NB4 (cell line): ENCODE results near the gene PHLDB3.

Experiments used
- DNase-seq: peaks from one replicate; pipeline ENCODE4 v3.0.0; 2010; ENCODE audit warnings: low read depth
- H3K4me3 ChIP-seq: one replicate; pipeline ENCODE4 v1.5.1; 2011; ENCODE audit warnings: mild to moderate bottlenecking, low read depth, low read length, moderate library complexity
- CTCF ChIP-seq: IDR thresholded peaks from one replicate; pipeline ENCODE4 v1.5.1; 2012; ENCODE audit warnings: low read depth, low read length
- MAX ChIP-seq: IDR thresholded peaks from 2 replicates; pipeline ENCODE4 v1.6.1; 2011; ENCODE audit warnings: low read depth, low read length
- MYC ChIP-seq: IDR thresholded peaks from 2 replicates; pipeline ENCODE4 v1.6.1; 2011; ENCODE audit warnings: low read depth, low read length
- POLR2A ChIP-seq: IDR thresholded peaks from 2 replicates; pipeline ENCODE4 v1.6.1; 2011; ENCODE audit warnings: mild to moderate bottlenecking; ENCODE audit not compliant: insufficient read length; ENCODE audit errors: extremely low read depth

PHLDB3 gene

GRCh38 chr19:43479961-43480561 lies 24.5 kb downstream of the PHLDB3 start:
- TF ChIP-seq CTCF (no peak), MYC (no peak), MAX (no peak), POLR2A (no peak)
- no peak for DNase-seq
- no peak overlapping the region for H3K4me3 ChIP-seq

GRCh38 chr19:43479226-43479625 lies 25.3 kb downstream of the PHLDB3 start:
- no peak for DNase-seq
- TF ChIP-seq CTCF (no peak), MYC (no peak), POLR2A (no peak), MAX (no peak)
- no peak overlapping the region for H3K4me3 ChIP-seq

- no peak overlapping the region for H3K4me3 ChIP-seq
- TF ChIP-seq POLR2A (no peak), CTCF (no peak), MYC (no peak), MAX (no peak)
- no peak for DNase-seq
Measured at GRCh38 chr19:43478323-43478722, 26.2 kb downstream of the PHLDB3 start.

GRCh38 chr19:43476606-43477005 lies 27.9 kb downstream of the PHLDB3 start:
- no peak for DNase-seq
- no peak overlapping the region for H3K4me3 ChIP-seq

GRCh38 chr19:43474986-43475705 lies 29.4 kb downstream of the PHLDB3 start:
- TF ChIP-seq CTCF (no peak), POLR2A (no peak), MYC (no peak), MAX (no peak)
- peak; percentile 74 for DNase-seq
- no peak overlapping the region for H3K4me3 ChIP-seq

More at GRCh38 chr19:43476606-43477005, 27.9 kb downstream of the PHLDB3 start:
- no peak for TF ChIP-seq POLR2A
- no peak for TF ChIP-seq MAX
- TF ChIP-seq MYC = no peak
- TF ChIP-seq CTCF = no peak
